ENCODE results near the gene LGI1.

Gene LGI1

GRCh38 chr10:93816123-93816747, 58.5 kb downstream of the LGI1 start:
- peak overlapping the region; percentile 10; the same call in 1 of the 2 replicates for H2AFZ ChIP-seq (ENCODE audit: low read depth)
- H3K4me2 ChIP-seq, result no peak overlapping the region; the same call in 1 of the 2 replicates
- H3K36me3 ChIP-seq (ENCODE audit: insufficient read depth), result no peaks in the 10 kb centered on the region
- H3K27me3 ChIP-seq (ENCODE audit: insufficient read depth, low read depth), result no peaks in the 10 kb centered on the region
- no peaks in the 10 kb centered on the region for H4K20me1 ChIP-seq (ENCODE audit: insufficient read depth)
- H3K9ac ChIP-seq, result no peak overlapping the region
- no peak overlapping the region for H3K27ac ChIP-seq
- peak; percentile 76 for TF ChIP-seq CTCF (conservative IDR thresholded peaks at IDR 0.05; ENCODE audit: low read depth, low read length)
- H3K4me1 ChIP-seq (ENCODE audit: low read depth, poor library complexity, severe bottlenecking), result peaks cover 5% of the 10 kb centered on the region
- no peaks in the 10 kb centered on the region for H3K79me2 ChIP-seq (ENCODE audit: insufficient read depth, low read depth)
- H3K4me3 ChIP-seq (IDR thresholded peaks at IDR 0.05; ENCODE audit: insufficient read depth, low read depth, low read length), result no peak overlapping the region

GRCh38 chr10:93818086-93818485, 60.4 kb downstream of the LGI1 start:
- H4K20me1 ChIP-seq (ENCODE audit: insufficient read depth), result no peaks in the 10 kb centered on the region
- peaks cover 5% of the 10 kb centered on the region for H3K4me1 ChIP-seq (ENCODE audit: low read depth, poor library complexity, severe bottlenecking)
- H3K36me3 ChIP-seq (ENCODE audit: insufficient read depth), result no peaks in the 10 kb centered on the region
- H3K79me2 ChIP-seq (ENCODE audit: insufficient read depth, low read depth), result no peaks in the 10 kb centered on the region
- H3K27me3 ChIP-seq (ENCODE audit: insufficient read depth, low read depth), result no peaks in the 10 kb centered on the region
- no peak for TF ChIP-seq CTCF (conservative IDR thresholded peaks at IDR 0.05; ENCODE audit: low read depth, low read length)
- H3K4me2 ChIP-seq, result no peak overlapping the region
- H3K4me3 ChIP-seq (IDR thresholded peaks at IDR 0.05; ENCODE audit: insufficient read depth, low read depth, low read length), result no peak overlapping the region
- H2AFZ ChIP-seq (ENCODE audit: low read depth), result no peak overlapping the region
- no peak overlapping the region for H3K9ac ChIP-seq
- no peak overlapping the region for H3K27ac ChIP-seq

- Histone ChIP-seq H3K4me2 (no peak overlapping the region), H3K4me1 (ENCODE audit: low read depth, poor library complexity, severe bottlenecking) (peaks cover 5% of the 10 kb centered on the region), H3K27ac (no peak overlapping the region), H3K9ac (no peak overlapping the region), H2AFZ (ENCODE audit: low read depth) (no peak overlapping the region), H4K20me1 (ENCODE audit: insufficient read depth) (no peaks in the 10 kb centered on the region), H3K27me3 (ENCODE audit: insufficient read depth, low read depth) (no peaks in the 10 kb centered on the region), H3K36me3 (ENCODE audit: insufficient read depth) (no peaks in the 10 kb centered on the region), H3K4me3 (IDR thresholded peaks at IDR 0.05; ENCODE audit: insufficient read depth, low read depth, low read length) (no peak overlapping the region), H3K79me2 (ENCODE audit: insufficient read depth, low read depth) (no peaks in the 10 kb centered on the region)
- TF ChIP-seq CTCF (conservative IDR thresholded peaks at IDR 0.05; ENCODE audit: low read depth, low read length), result no peak
These were observed 61.8 kb downstream of the LGI1 start for GRCh38 chr10:93819520-93819919.

- no peak for TF ChIP-seq CTCF (conservative IDR thresholded peaks at IDR 0.05; ENCODE audit: low read depth, low read length)
- H4K20me1 ChIP-seq (ENCODE audit: insufficient read depth), result no peaks in the 10 kb centered on the region
- peaks cover 5% of the 10 kb centered on the region for H3K4me1 ChIP-seq (ENCODE audit: low read depth, poor library complexity, severe bottlenecking)
- no peak overlapping the region for H3K9ac ChIP-seq
- no peak overlapping the region for H3K4me2 ChIP-seq
- no peaks in the 10 kb centered on the region for H3K36me3 ChIP-seq (ENCODE audit: insufficient read depth)
- H3K27me3 ChIP-seq (ENCODE audit: insufficient read depth, low read depth), result no peaks in the 10 kb centered on the region
- no peak overlapping the region for H3K4me3 ChIP-seq (IDR thresholded peaks at IDR 0.05; ENCODE audit: insufficient read depth, low read depth, low read length)
- H2AFZ ChIP-seq (ENCODE audit: low read depth), result no peak overlapping the region
- no peaks in the 10 kb centered on the region for H3K79me2 ChIP-seq (ENCODE audit: insufficient read depth, low read depth)
- H3K27ac ChIP-seq, result no peak overlapping the region
These were observed 62.7 kb downstream of the LGI1 start for GRCh38 chr10:93820434-93820833.
